Amygdala (tissue), 56 donors: Measurements from ENCODE around the gene GNB5.
"Not testable (repeated sequence)": the region's sequence is repeated elsewhere in the genome, so short reads cannot be mapped to it uniquely, and the experiment has no call there.

ENCODE experiments used
- DNase-seq, 56 donors: peaks; one replicate each; lab custom pipeline; 2025; lab: John Stamatoyannopoulos, UW

The GNB5 gene

GRCh38 chr15:52191207-52191606, at the start of gene GNB5:
GNB5 (minus strand) TSS chr15:52191392; CDS start chr15:52184676, 6,716 bp downstream.
- DNase-seq: peak in 1 of 56 donors; percentile 17

- DNase-seq: no peak
Measured at GRCh38 chr15:52240166-52240565, 49.0 kb upstream of the GNB5 start.

GRCh38 chr15:52238989-52239525, 47.9 kb upstream of the GNB5 start:
- not testable (repeated sequence) for DNase-seq

GRCh38 chr15:52238149-52238548, 47.0 kb upstream of the GNB5 start:
- DNase-seq: no peak

GRCh38 chr15:52236013-52236412, 44.8 kb upstream of the GNB5 start:
- no peak for DNase-seq

- no peak for DNase-seq
Measured at GRCh38 chr15:52234596-52235541, 43.7 kb upstream of the GNB5 start.

GRCh38 chr15:52233405-52233804, 42.2 kb upstream of the GNB5 start:
- DNase-seq: no peak

GRCh38 chr15:52232327-52232726, 41.1 kb upstream of the GNB5 start:
- no peak for DNase-seq

- DNase-seq: no peak
Measured at GRCh38 chr15:52230073-52230472, 38.9 kb upstream of the GNB5 start.

- DNase-seq: no peak
Measured at GRCh38 chr15:52228921-52229320, 37.7 kb upstream of the GNB5 start.

GRCh38 chr15:52227456-52227855, 36.3 kb upstream of the GNB5 start:
- DNase-seq: peak in 37 of 56 donors; percentile 3 to 80 (median 24)

GRCh38 chr15:52225230-52225629, 34.0 kb upstream of the GNB5 start:
- DNase-seq: no peak

GRCh38 chr15:52224211-52224610, 33.0 kb upstream of the GNB5 start:
- DNase-seq: no peak

GRCh38 chr15:52221730-52222129, 30.5 kb upstream of the GNB5 start:
- no peak for DNase-seq

GRCh38 chr15:52220937-52221660, 29.9 kb upstream of the GNB5 start:
- no peak for DNase-seq

GRCh38 chr15:52220251-52220650, 29.1 kb upstream of the GNB5 start:
- DNase-seq: no peak

- DNase-seq: no peak
Measured at GRCh38 chr15:52218816-52219215, 27.6 kb upstream of the GNB5 start.

GRCh38 chr15:52218371-52218770, 27.2 kb upstream of the GNB5 start:
- no peak for DNase-seq

GRCh38 chr15:52217186-52217585, 26.0 kb upstream of the GNB5 start:
- DNase-seq: no peak

GRCh38 chr15:52214553-52214952, 23.4 kb upstream of the GNB5 start:
- no peak for DNase-seq

GRCh38 chr15:52213206-52213605, 22.0 kb upstream of the GNB5 start:
- DNase-seq: no peak
